Activated CD8-positive, alpha-beta memory T cell treated with anti-CD3 and anti-CD28 coated beads for 1 hour (primary cell): ENCODE results near the gene RPL12.

ENCODE experiments used
- DNase-seq, 2 donors: peaks; one replicate each; pipeline ENCODE4 v3.0.0-alpha.2; 2020; ENCODE audit warnings: low read depth in 1 of 2; ENCODE audit errors: extremely low read depth in 1 of 2

The RPL12 gene

GRCh38 chr9:127407492-127407843 lies 43.7 kb downstream of the RPL12 start:
- no peak for DNase-seq

- DNase-seq: no peak
These were observed 44.3 kb downstream of the RPL12 start for GRCh38 chr9:127406799-127407491.

DNA sequence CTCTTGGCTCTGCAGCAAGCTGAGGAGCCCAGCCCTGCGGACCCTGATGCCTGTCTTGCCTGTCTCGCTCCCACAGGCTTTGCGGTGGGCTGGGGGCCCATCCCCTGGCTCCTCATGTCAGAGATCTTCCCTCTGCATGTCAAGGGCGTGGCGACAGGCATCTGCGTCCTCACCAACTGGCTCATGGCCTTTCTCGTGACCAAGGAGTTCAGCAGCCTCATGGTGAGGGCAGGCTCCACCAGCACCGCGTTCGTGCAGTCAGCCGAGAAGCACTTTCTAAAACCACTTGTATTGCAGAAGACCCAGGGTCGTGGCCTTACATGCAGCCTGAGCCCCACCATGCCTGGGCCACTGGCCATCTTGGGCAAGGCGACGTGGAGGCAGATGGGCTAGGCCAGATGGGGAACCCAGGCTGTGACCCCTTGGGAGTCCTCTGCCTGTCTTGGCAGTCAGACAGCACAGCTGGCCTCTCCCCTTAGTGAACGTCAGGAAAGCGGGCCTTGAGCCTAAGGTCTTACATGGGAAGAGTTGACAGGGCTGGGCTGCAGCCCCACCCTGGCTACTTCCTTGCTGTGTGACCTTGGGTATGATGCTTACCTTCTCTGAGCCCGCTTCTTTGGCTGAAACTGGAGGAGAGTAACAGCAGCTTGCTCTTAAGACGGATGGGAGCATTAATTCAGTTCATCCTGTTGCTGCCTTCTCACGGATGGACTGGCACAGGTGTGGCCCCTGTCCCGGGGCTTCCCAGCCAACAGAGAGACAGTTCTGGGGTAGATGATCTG lies 45.7 kb downstream of the RPL12 start:
- no peak for DNase-seq

DNA sequence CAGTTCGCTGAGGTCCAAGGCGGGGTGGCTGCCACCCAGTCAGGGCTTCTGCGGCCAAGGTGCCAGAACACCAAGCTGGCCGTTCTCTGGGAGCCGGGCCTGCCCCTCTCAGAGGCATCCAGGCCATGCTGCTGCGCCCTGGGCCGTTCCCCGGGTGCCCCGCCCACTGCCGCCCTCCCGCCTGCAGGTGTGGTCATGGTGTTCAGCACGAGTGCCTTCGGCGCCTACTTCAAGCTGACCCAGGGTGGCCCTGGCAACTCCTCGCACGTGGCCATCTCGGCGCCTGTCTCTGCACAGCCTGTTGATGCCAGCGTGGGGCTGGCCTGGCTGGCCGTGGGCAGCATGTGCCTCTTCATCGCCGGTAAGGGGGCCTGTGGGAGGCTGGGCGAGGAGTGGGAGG lies 46.6 kb downstream of the RPL12 start:
- no peak for DNase-seq

GRCh38 chr9:127403507-127404192 lies 47.6 kb downstream of the RPL12 start:
- DNase-seq: no peak

GRCh38 chr9:127402401-127403090 lies 48.7 kb downstream of the RPL12 start:
- DNase-seq: no peak

DNA sequence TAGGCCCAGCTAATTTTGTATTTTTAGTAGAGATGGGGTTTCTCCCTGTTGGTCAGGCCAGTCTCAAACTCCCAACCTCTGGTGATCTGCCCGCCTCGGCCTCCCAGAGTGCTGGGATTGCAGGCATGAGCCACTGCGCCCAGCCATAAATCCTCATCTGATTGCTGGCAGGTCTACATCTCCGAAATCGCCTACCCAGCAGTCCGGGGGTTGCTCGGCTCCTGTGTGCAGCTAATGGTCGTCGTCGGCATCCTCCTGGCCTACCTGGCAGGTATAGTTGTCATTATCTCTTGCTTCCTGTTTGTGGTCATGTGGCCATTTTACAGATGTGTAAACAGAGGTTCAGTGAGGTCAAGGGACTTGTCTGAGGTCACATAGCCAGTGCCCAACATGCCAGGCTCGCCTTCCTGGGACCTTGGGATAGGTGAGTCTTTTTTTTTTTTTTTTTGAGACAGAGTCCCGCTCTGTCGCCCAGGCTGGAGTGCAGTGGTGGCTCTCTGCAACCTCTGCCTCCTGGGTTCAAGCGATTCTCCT lies 51.4 kb downstream of the RPL12 start:
- no peak for DNase-seq

DNA sequence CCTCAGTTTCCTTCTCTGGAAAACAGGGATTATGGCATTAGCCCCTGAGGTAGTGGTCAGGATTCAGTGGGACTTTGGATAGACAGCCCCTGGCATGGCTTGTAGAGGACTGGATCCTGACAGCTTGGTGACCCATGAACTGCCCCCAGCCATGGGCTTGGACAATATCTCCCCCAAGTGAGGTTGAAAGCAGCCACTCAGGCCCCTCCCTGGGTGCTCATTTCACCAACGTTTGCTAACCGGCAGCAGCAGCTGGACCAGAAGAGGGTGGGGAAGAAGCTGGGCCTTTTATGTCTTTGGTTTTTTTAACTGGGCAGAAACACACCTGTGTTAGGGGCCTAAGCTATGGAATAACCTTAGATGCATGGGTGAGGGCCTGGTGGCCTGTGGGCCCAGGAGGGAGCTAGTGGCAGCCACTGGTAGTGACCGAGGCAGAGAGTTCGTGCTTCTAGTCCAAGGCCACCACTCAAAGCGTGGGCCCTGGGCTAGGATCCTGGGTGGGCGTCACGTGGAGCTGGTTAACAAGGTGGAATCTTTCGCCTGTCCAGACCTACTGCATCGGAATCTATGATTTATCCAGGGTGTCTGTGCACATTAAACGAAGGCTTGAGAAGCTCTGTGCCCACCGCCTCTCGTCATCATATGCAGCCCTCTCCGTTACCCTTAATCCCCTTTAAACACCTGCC lies 52.3 kb downstream of the RPL12 start:
- DNase-seq: no peak

- no peak for DNase-seq
These were observed 52.9 kb downstream of the RPL12 start for GRCh38 chr9:127398275-127398647.
